ENCODE data around the gene KCNJ10.

Gene KCNJ10

DNA sequence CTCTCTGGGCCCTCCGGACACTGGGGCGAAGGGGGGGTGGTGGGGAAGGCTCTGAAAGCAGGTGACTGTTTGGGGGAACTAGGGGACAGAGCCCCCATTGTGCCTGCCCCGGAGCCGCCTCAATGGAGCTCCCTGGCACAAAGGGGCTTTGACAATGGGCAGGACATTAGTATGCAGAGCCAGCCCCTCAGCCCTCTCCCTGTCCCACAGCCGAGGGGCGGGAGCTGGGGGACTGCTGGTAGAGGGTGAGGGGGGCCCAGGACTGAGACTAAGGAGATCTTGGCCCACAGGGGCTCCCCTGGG, 7.8 kb downstream of the KCNJ10 start:
- Histone ChIP-seq H3K4me2 (ENCODE audit: low read length) (no peak overlapping the region), H3K36me3 (replicated peaks; ENCODE audit: low read depth, low read length) (no peaks in the 10 kb centered on the region), H2AFZ (ENCODE audit: low read depth, low read length) (no peak overlapping the region), H3K4me3 (ENCODE audit: low read length) (no peak overlapping the region), H4K20me1 (ENCODE audit: insufficient read depth, low read length) (no peaks in the 10 kb centered on the region), H3K4me1 (ENCODE audit: low read length) (no peaks in the 10 kb centered on the region), H3K9me3 (ENCODE audit: insufficient read depth, low read length) (no peaks in the 10 kb centered on the region), H3K79me2 (ENCODE audit: low read length) (no peaks in the 10 kb centered on the region), H3K9ac (ENCODE audit: low read length) (no peak overlapping the region), H3K27me3 (ENCODE audit: low read depth, low read length) (peaks cover 37% of the 10 kb centered on the region), H3K27ac (ENCODE audit: low read length) (no peak overlapping the region)
- TF ChIP-seq, protein P1, sequence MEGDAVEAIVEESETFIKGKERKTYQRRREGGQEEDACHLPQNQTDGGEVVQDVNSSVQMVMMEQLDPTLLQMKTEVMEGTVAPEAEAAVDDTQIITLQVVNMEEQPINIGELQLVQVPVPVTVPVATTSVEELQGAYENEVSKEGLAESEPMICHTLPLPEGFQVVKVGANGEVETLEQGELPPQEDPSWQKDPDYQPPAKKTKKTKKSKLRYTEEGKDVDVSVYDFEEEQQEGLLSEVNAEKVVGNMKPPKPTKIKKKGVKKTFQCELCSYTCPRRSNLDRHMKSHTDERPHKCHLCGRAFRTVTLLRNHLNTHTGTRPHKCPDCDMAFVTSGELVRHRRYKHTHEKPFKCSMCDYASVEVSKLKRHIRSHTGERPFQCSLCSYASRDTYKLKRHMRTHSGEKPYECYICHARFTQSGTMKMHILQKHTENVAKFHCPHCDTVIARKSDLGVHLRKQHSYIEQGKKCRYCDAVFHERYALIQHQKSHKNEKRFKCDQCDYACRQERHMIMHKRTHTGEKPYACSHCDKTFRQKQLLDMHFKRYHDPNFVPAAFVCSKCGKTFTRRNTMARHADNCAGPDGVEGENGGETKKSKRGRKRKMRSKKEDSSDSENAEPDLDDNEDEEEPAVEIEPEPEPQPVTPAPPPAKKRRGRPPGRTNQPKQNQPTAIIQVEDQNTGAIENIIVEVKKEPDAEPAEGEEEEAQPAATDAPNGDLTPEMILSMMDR (IDR thresholded peaks at IDR 0.05; ENCODE audit: low read depth, low read length): no peak

DNA sequence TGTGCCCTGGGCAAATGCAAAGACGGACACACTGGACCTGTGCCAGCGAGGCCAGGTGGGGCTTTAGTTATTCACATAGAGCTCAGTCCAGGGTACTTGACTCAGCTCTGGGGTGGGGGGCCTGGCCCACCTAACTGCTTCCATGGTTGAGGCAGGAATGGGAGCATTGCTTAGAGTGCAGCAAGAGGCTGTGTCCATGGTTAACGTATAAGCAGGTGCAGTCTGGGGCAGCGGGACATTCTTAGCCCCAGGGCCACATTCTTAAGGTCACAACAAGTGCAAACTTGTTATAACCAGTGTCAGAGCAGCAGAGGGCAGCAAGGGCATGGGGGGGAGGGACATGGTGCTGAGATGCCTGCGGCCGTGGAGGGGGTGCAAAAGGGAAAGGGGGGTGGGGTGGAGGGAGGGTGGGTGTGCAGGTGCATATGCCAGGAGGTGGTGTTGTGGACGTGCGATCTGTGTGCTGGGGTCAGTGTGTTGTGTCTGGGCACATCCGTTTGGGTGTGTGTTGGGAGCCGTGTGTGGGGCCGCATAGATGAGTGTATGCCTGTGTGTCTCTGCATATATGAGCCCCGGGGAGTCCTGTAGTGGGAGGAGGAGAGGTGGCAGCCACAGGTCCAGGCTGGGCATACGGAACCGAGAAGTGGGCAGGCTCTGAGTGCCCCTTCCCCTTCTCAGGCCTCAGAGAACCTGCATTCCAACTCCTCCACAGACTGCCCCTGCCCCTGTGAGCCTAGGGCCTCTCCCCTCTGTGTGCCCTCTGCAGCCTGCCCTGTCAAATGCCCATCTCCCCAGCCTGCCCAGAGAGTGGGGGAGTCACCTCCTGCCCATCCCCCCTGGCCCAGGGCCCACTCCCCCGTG, 8.4 kb downstream of the KCNJ10 start:
- Histone ChIP-seq H3K9me3 (ENCODE audit: insufficient read depth, low read length) (no peaks in the 10 kb centered on the region), H4K20me1 (ENCODE audit: insufficient read depth, low read length) (no peaks in the 10 kb centered on the region), H3K36me3 (replicated peaks; ENCODE audit: low read depth, low read length) (no peaks in the 10 kb centered on the region), H3K79me2 (ENCODE audit: low read length) (no peaks in the 10 kb centered on the region), H3K4me3 (ENCODE audit: low read length) (no peak overlapping the region), H3K27ac (ENCODE audit: low read length) (no peak overlapping the region), H2AFZ (ENCODE audit: low read depth, low read length) (no peak overlapping the region), H3K4me1 (ENCODE audit: low read length) (no peaks in the 10 kb centered on the region), H3K9ac (ENCODE audit: low read length) (no peak overlapping the region), H3K27me3 (ENCODE audit: low read depth, low read length) (peaks cover 42% of the 10 kb centered on the region), H3K4me2 (ENCODE audit: low read length) (no peak overlapping the region)
- TF ChIP-seq, protein P1 (IDR thresholded peaks at IDR 0.05; ENCODE audit: low read depth, low read length): no peak
- no peak for TF ChIP-seq EZH2phosphoT487 (IDR thresholded peaks at IDR 0.05; ENCODE audit: low read depth)

DNA sequence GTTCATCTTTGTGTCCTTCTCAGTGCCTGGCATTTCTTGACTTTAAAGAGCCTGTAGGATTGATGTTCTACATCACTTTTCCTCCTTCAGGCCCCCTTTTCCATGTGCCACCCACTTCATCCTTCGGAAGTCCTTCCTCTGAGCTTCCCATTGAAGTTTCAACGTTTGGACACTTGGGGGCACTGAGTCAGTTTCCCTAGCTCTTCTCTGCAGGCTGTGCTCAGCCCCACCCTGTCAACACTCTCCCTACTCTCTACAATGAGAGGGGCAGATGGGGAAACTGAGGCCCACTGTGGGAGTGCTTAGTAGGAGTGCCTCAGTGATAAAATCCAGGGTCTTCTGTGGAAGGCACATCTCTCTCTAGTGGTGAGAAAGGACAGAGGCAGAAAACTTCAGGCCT, 11.9 kb downstream of the KCNJ10 start:
- Histone ChIP-seq H4K20me1 (ENCODE audit: insufficient read depth, low read length) (no peaks in the 10 kb centered on the region), H3K27me3 (ENCODE audit: low read depth, low read length) (peaks cover 62% of the 10 kb centered on the region), H2AFZ (ENCODE audit: low read depth, low read length) (no peak overlapping the region), H3K4me2 (ENCODE audit: low read length) (no peak overlapping the region), H3K9ac (ENCODE audit: low read length) (no peak overlapping the region), H3K4me3 (ENCODE audit: low read length) (no peak overlapping the region), H3K9me3 (ENCODE audit: insufficient read depth, low read length) (no peaks in the 10 kb centered on the region), H3K4me1 (ENCODE audit: low read length) (no peaks in the 10 kb centered on the region), H3K79me2 (ENCODE audit: low read length) (no peaks in the 10 kb centered on the region), H3K36me3 (replicated peaks; ENCODE audit: low read depth, low read length) (no peaks in the 10 kb centered on the region), H3K27ac (ENCODE audit: low read length) (no peak overlapping the region)
- no peak for TF ChIP-seq EZH2phosphoT487 (IDR thresholded peaks at IDR 0.05; ENCODE audit: low read depth)
- TF ChIP-seq, protein P1 (IDR thresholded peaks at IDR 0.05; ENCODE audit: low read depth, low read length): peak; percentile 22

DNA sequence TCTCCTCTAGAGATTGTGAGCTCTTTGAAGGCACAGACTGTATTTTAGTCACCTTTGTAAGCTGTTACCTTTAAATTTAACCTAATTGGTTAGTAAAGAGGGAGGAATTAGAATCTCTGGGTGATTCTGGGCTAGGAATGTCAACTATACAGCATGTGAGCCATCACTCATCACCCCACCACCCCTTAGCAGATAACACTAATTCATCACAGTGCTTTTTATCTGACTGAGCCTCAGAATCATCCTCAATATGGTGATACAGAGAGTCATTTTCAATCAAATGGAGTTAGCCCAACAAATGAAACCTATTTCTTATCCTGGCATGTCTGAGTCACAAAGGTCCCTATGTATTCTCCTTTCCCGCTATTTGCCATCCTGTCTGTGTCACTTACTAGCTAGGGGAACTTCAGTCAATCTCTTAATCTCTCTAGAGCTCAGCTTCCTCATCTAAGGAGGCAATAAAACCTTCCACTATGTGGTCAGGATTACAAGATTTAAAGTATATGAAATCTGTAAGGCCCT, 13.3 kb downstream of the KCNJ10 start:
- H3K36me3 ChIP-seq (replicated peaks; ENCODE audit: low read depth, low read length): no peaks in the 10 kb centered on the region

More for the DNA sequence above, 13.3 kb downstream of the KCNJ10 start:
- Histone ChIP-seq H3K9me3 (ENCODE audit: insufficient read depth, low read length) (no peaks in the 10 kb centered on the region), H2AFZ (ENCODE audit: low read depth, low read length) (no peak overlapping the region), H3K4me3 (ENCODE audit: low read length) (no peak overlapping the region), H3K79me2 (ENCODE audit: low read length) (no peaks in the 10 kb centered on the region), H3K9ac (ENCODE audit: low read length) (no peak overlapping the region), H3K4me2 (ENCODE audit: low read length) (no peak overlapping the region), H3K27ac (ENCODE audit: low read length) (no peak overlapping the region), H4K20me1 (ENCODE audit: insufficient read depth, low read length) (no peaks in the 10 kb centered on the region), H3K4me1 (ENCODE audit: low read length) (no peaks in the 10 kb centered on the region), H3K27me3 (ENCODE audit: low read depth, low read length) (peaks cover 73% of the 10 kb centered on the region)
- no peak for TF ChIP-seq EZH2phosphoT487 (IDR thresholded peaks at IDR 0.05; ENCODE audit: low read depth)
- TF ChIP-seq, protein P1 (IDR thresholded peaks at IDR 0.05; ENCODE audit: low read depth, low read length): no peak

All from OCI-LY3 (cell line).